ENCODE results near the gene CDC45. TPM values are rescaled to one million over a fixed set of nuclear protein-coding genes. Genes with fewer than 3 reads are reported as not detected.

CDC45 gene
- total RNA-seq, 4 donors from 2014 or later, result 3.2 to 28.9 (median 7.5) TPM; not detected in 1

DNA sequence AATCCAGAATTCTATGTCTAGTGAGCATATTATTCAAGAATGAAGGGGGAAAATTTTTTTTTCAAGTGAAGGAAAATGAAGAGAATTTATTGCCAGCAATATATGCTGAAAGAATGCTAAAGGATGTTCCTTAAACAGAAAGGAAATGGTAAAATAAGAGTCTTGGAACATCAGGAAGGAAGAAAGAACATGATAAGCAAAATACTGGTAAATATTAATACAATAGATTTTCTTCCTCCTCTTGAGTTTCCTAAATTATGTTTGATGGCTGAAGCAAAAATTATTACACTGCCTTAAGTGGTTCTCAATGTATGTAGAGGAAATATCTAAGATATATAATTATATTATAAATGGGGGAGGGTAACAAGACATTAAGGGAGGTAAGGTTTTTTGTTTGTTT lies 54.1 kb downstream of the CDC45 start:
- DNase-seq, result no peak
- Histone ChIP-seq H3K4me3 (no peak overlapping the region), H3K27ac (no peak overlapping the region), H3K9me3 (no peaks in the 10 kb centered on the region), H3K27me3 (no peaks in the 10 kb centered on the region), H3K36me3 (no peaks in the 10 kb centered on the region), H3K4me1 (no peaks in the 10 kb centered on the region)
- TF ChIP-seq POLR2A (IDR thresholded peaks at IDR 0.05), result no peak
- TF ChIP-seq CTCF (IDR thresholded peaks at IDR 0.05), result no peak

DNA sequence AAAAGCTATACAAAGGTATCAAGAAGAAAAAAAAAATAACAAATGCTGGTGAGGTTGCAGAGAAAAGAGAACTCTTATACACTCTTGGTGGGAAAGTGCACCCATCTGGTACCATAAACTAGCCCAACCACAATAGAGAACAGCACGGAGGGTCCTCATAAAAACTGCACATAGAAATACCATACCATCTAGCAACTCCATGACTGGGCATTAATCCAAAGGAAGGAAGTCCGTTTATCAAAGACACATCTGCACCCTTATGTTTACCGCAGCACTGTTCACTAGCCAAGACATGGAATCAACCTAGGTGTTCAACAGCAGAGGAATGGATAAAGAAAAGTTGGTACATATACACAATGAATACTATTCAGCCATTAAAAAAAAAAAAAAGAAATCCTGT lies 55.3 kb downstream of the CDC45 start:
- TF ChIP-seq CTCF (IDR thresholded peaks at IDR 0.05) (no peak), POLR2A (IDR thresholded peaks at IDR 0.05) (no peak)
- H3K27me3 ChIP-seq, result no peaks in the 10 kb centered on the region
- no peak for DNase-seq
- no peak overlapping the region for H3K27ac ChIP-seq
- no peaks in the 10 kb centered on the region for H3K4me1 ChIP-seq
- no peaks in the 10 kb centered on the region for H3K36me3 ChIP-seq
- H3K9me3 ChIP-seq, result no peaks in the 10 kb centered on the region
- H3K4me3 ChIP-seq, result no peak overlapping the region

- Histone ChIP-seq H3K36me3 (no peaks in the 10 kb centered on the region), H3K4me1 (no peaks in the 10 kb centered on the region), H3K9me3 (no peaks in the 10 kb centered on the region), H3K27ac (no peak overlapping the region), H3K27me3 (no peaks in the 10 kb centered on the region), H3K4me3 (no peak overlapping the region)
- no peak for TF ChIP-seq POLR2A (IDR thresholded peaks at IDR 0.05)
- no peak for TF ChIP-seq CTCF (IDR thresholded peaks at IDR 0.05)
- DNase-seq, result peak in 1 of 3 donors; percentile 27
Observed at GRCh38 chr22:19536564-19536963, 56.8 kb downstream of the CDC45 start.

DNA sequence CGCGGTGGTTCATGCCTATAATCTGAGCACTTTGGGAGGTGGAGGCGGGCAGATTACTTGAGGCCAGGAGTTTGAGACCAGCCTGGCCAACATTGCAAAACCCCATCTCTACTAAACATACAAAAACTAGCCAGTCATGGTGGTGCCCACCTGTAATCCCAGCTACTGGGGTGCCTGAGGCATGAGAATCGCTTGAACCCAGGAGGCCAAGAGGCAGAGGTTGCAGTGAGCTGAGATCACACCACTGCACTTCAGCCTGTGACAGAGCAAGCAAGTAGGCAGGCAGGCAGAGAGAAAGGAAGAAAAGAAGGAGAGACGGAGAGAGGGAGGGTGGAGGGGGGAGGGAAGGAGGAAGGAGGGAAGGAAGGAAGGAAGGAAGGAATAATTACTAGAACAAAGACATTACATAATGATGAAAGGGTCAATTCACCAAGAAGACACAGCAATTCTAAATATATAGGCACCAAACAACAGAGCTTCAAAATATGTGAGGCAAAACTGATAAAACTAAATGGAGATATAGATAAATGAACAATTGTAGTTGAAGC lies 58.3 kb downstream of the CDC45 start:
- Histone ChIP-seq H3K27ac (no peak overlapping the region), H3K36me3 (no peaks in the 10 kb centered on the region), H3K4me3 (no peak overlapping the region), H3K4me1 (no peaks in the 10 kb centered on the region), H3K9me3 (no peaks in the 10 kb centered on the region), H3K27me3 (no peaks in the 10 kb centered on the region)
- TF ChIP-seq CTCF (IDR thresholded peaks at IDR 0.05) (no peak), POLR2A (IDR thresholded peaks at IDR 0.05) (no peak)
- peak in 1 of 3 donors; percentile 15 for DNase-seq

- DNase-seq, result no peak
- Histone ChIP-seq H3K27ac (no peak overlapping the region), H3K4me1 (no peaks in the 10 kb centered on the region), H3K27me3 (no peaks in the 10 kb centered on the region), H3K36me3 (no peaks in the 10 kb centered on the region), H3K9me3 (no peaks in the 10 kb centered on the region), H3K4me3 (no peak overlapping the region)
- no peak for TF ChIP-seq POLR2A (IDR thresholded peaks at IDR 0.05)
- no peak for TF ChIP-seq CTCF (IDR thresholded peaks at IDR 0.05)
Observed at GRCh38 chr22:19540394-19540793, 60.7 kb downstream of the CDC45 start.
